ENCODE data around the gene TMEM232.

DNA sequence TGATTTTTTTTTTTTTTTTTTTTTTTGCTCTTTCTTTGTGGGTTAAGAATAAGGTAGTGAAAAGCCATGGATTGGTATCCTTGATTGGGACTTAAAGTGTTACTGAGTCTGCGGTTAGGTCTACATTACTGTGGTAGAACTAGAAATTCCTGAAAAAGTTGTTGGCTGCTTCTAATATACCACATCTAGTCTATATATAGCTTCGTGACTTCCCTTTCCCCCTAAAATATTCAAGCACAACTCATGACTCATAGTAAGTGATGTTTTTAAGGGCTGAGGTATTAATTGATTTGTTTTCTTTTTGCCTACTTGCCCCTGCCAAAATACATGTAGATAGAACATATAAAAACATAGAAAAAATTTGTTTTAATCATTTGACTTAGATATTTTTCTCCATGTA is 247.6 kb downstream of the TMEM232 start:
- TF ChIP-seq, protein P1, sequence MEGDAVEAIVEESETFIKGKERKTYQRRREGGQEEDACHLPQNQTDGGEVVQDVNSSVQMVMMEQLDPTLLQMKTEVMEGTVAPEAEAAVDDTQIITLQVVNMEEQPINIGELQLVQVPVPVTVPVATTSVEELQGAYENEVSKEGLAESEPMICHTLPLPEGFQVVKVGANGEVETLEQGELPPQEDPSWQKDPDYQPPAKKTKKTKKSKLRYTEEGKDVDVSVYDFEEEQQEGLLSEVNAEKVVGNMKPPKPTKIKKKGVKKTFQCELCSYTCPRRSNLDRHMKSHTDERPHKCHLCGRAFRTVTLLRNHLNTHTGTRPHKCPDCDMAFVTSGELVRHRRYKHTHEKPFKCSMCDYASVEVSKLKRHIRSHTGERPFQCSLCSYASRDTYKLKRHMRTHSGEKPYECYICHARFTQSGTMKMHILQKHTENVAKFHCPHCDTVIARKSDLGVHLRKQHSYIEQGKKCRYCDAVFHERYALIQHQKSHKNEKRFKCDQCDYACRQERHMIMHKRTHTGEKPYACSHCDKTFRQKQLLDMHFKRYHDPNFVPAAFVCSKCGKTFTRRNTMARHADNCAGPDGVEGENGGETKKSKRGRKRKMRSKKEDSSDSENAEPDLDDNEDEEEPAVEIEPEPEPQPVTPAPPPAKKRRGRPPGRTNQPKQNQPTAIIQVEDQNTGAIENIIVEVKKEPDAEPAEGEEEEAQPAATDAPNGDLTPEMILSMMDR (conservative IDR thresholded peaks at IDR 0.05), result no peak
- no peak for TF ChIP-seq ZFX (IDR thresholded peaks at IDR 0.05)
